Fibroblast of skin of left biceps (primary cell): ENCODE results near the gene IGHMBP2.

Experiments used
- DNase-seq, 2 experiments: peaks; one replicate each; pipeline ENCODE4 v3.0.0-alpha.2; 2013; ENCODE audit warnings: low read depth in 2 of 2

Gene IGHMBP2

DNA sequence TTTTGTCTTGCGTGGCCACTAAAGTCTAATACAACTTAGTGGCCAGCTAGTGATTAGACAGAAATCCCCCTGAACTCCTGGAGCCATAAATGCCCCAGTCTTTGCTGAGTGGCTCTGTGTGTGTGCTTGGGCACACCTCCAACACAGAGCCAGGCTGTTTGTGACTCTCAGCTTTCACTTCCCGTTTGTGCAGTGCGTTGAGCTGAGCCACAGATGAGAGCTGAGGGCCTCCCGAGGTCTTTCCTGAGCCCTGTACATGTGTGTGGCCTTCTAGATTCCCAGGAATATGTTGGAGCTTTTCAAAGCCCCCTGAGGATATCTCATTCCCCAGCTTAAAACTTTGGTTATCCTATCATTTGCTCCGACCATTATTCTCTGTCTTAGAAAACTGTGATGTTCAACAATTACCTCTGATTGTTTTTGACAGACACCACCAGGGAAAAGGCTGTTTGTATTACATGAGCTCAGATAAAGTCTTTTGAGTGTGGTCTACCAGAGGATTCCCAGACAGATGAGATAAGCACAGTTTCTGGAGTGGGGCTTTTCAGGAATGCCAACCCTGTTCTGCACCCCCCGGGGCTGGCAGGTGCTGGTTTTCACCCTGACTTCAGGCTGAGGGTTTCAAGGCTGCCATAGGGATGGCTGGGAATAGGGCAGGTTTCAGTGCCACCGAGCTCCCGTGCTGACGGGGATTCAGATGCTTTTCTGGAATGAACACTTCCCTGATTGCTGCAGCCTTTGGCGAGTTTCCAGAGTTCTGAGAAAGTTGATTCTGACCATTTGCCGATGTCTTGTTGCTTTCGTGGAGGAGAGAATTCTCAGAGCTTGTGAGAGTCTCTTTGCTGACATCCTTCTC is 23.8 kb downstream of the IGHMBP2 start:
- DNase-seq, result no peak

DNA sequence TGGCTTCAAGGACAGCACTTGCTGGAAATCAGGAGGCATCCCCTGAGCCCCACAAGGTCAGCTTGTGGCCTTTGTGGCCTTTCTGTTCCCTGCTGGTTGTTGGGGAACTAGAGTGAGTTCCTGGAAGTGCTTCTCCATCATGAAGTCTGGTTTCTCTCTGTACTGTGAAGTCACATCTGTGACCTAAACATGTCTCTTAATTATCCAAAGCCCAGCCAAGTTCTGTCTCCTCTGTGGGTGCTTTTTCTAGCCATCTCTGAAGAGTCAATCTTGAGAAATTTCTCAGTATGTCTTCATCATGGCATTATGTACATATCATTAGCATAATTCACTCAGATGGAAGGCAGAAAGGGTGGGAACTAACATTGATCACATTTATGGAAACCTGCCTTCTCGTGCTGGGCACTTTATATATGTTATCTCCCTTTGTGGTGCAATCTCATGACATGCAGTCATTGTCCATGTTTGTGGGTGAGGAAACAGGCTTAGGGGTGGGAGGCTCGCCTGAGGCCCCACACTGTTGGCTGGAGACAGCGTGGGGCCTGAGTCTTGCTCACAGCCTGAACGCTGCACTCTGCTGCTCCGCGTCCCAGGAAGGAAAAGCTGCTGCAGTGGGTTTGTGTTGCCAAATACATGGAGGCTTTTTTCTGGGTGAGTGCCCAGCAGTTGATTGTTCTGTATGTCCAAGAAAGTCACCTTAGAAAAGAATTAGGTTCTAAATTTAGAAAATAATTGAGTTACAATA is 24.6 kb downstream of the IGHMBP2 start:
- no peak for DNase-seq

DNA sequence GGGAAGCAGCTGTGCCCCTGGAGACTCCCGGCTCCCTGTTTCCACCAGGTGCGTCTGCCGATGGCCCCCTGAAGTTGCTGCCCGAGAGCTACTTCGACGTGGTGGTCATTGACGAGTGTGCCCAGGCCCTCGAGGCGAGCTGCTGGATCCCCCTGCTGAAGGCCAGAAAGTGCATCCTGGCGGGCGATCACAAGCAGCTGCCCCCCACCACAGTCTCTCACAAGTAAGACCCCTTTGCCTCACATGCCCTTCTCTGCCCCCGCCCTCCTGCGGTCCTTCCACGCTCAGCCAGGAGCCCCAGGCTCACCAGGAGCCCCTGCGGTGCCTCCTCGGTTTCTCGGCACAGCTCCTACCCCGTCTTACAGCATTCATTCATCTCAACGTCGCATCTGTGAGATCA is 25.4 kb downstream of the IGHMBP2 start:
- DNase-seq, result no peak

DNA sequence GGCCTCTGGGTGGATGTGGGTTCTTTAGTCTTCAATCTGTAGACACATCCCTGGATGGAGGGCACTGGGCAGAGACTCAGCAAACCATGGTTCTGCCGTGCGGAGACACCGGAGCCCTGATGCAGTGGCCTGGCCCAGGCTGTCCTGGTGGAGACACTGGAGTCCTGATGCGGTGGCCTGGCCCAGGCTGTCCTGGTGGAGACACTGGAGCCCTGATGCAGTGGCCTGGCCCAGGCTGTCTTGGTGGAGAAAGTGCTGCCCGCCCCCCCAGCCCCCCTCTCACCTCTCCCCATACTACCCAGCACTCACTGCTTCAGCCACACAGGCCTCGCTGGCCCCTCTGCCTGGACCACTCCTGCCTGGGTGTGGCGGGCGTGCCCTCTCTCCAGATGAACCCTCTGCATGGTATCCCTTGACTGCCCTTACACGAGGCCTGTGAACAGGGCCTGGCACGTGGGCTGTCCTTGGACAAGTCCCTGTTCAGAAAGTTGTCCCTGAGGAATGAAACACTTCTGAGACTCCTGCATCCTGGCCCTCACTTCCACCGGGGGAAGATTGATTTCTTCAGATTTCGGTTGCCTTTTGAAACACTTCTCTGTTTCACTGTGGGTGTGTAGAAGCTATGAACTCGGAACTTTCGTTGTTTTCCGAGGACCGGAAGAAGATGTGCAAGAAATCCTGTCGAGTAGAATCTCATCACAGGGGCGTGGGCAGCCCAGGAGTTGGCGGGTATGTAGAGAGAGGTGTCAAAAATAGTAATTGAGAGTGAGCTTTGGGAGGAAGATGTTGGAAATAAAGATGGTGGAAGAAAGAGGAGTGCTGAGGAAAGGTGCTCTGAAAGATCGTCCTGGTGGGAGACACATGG is 26.2 kb downstream of the IGHMBP2 start:
- DNase-seq, result no peak

DNA sequence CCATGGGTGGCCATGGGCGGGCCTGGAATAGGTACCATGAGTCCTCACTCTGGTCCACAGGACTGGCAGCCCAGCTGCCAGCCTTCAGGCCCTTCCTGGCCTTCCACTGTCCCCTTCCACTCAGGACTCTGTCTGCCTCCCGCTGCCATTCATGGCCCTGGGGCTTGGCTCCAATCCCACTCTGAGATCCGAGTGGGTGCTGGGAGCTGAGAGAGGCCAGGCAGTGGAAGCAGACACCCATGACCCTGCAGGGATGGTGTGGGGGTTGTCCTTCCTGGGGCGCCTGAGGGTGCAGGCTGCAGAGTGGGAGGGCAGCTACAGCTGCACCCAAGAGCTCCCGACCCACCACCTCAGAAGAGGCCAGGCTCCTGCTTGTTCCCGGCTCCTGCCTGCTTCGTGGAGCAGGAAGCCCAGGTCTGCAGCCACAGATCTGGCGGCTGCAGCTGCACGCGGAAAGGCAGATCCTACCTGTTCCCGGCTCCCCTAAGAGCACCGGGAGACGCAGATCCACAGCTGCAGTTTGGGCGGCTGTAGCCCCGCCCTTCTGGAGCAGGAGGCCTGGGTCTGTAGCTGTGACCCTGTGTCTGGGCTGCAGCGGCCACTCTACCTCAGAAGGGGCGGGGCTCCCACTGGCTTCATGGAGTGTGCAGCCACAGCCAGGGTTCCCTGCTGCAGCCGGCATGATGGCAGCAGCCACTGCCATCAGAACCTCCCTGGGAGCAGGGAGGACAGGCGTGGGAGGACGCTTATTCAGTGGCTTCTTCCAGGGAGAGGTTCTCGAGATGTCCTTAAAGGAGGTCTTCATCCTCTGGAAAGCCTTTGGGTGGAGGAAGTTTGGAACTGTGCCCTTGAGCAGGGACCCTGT is 27.5 kb downstream of the IGHMBP2 start:
- DNase-seq, result no peak

DNA sequence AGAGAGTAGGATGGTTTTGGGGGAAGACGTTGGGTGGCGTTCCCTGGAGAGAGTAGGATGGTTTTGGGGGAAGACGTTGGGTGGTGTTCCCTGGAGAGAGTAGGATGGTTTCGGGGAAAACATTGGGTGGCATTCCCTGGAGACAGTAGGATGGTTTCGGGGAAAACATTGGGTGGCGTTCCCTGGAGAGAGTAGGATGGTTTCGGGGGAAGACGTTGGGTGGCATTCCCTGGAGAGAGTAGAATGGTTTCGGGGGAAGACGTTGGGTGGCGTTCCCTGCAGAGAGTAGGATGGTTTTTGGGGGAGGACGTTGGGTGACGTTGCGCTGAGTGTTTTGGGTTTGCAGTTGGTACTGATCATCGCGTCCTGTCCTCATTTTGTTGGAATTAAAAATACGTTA is 28.2 kb downstream of the IGHMBP2 start:
- no peak for DNase-seq

DNA sequence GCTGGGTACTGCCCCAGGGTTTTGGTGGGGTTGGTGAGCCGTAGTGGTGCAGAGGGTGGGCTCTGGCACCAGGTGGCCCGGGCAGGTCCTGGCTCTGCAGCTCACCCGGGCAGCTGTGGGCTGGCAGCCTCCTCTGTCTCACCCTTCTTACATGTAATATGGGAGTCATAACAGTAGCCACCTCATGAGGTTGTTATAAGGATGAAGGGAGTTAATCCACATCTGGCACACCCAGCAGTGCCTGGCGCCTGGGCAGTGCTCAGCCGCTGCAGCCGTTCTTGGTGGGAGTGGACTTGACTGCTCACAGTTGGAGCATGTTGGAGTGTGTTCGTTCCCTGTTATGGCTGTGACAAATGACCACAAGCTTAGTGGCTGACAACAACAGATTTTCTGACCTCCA is 28.7 kb downstream of the IGHMBP2 start:
- DNase-seq, result no peak

DNA sequence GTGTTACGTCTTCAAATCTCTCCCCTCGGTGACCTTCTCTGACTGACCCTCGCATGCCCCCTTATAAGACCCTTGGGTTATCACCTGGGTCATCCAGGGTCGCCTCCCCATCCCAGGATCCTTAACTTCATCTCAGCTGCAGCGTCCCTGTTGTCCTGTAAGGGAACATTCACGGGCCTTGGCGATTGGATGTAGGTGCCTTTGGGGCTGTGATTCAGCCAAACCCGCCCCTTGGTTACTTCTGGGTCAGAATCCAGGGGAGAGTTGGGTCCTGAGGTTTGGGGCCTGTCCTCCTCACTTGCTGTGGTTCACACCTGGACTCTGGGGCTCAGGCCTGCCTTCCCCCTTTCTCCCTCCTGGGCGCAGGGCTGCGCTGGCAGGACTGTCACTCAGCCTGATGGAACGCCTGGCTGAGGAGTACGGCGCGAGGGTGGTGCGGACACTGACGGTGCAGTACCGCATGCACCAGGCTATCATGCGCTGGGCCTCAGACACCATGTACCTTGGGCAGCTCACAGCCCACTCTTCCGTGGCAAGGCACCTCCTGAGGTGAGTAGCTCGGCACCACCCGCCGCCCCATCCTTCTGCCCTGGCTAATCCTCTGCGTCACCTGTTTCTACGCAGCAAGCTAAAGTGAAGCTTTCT is 29.4 kb downstream of the IGHMBP2 start:
- DNase-seq, result no peak

DNA sequence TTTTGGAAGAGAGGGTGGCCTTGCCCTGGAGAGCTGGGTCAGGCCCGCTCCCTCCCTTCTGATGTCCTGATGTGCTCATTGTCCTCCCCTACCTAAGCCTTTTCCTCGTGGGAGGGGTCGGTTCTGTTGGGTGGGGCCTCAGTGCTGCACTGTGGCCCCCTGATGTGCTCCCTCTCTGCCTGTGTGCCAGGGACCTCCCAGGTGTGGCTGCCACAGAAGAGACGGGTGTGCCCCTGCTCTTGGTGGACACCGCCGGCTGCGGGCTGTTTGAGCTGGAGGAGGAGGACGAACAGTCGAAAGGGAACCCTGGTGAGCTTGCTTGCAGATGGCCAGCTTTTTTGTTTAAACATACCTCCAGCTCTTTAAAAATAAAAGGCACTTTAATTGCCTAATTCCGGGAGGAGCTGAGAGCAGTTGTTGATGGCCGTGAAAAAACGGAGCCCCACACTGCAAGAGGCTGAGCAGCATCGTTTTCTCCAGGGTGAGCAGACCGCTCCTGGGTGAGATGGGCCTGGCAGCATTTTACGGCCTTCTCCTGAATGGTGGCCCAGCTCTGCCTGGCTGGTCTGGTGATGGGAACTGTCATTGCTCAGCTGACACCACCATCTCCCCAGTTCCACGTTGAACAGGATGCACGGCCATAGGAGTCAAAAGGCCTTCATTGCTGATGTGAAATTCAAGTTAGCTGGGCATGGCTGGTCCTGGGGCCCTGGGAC is 30.1 kb downstream of the IGHMBP2 start:
- DNase-seq, result no peak

DNA sequence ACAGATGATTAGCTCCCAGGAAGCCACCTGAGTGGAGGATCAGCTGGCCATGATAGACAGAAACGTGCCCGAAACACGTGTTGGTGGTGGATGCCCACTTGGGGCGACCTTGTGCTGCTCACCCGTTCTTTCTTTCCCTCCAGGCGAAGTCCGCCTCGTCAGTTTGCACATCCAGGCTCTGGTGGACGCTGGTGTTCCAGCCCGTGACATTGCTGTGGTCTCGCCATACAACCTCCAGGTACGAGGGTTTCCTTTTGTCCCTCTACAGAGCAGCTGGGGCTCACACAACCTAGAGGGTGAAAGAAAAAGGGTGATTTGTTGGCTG is 30.6 kb downstream of the IGHMBP2 start:
- DNase-seq, result no peak

DNA sequence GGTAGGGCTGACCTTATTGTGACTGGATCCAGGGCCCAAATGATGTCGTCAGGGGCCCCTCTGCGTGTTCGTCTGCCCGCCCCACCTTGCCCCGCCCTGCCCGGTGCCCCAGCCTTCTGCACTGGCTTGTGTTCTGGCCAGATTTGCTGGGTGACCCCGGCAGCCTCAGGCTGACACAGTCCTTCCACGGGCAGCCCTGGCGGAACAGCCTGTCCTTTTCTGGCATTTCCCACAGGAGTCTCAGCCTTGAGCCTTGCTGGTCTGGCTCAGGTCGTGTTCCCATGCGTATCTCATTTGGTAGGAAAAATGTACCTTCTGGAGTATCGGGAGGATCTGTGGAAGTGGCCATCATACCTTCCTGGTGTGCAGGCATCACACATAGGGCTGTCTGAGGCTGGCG is 31.0 kb downstream of the IGHMBP2 start:
- no peak for DNase-seq

DNA sequence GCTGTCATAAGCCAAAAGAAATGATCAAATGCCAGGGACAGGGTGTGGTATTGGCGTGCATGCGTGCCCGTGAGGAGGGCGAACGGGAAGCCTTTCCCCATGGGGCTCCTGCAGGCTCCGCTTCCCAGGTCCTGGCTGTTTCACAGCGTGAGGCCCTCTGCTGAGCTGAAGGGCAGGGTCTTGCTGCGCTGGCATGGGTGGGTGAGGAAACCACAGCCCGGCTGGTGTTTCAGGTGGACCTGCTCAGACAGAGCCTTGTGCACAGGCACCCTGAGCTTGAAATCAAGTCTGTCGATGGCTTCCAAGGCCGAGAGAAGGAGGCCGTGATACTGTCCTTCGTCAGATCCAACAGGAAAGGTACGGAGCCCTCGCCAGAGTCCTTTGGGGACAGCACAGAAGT is 31.4 kb downstream of the IGHMBP2 start:
- no peak for DNase-seq

DNA sequence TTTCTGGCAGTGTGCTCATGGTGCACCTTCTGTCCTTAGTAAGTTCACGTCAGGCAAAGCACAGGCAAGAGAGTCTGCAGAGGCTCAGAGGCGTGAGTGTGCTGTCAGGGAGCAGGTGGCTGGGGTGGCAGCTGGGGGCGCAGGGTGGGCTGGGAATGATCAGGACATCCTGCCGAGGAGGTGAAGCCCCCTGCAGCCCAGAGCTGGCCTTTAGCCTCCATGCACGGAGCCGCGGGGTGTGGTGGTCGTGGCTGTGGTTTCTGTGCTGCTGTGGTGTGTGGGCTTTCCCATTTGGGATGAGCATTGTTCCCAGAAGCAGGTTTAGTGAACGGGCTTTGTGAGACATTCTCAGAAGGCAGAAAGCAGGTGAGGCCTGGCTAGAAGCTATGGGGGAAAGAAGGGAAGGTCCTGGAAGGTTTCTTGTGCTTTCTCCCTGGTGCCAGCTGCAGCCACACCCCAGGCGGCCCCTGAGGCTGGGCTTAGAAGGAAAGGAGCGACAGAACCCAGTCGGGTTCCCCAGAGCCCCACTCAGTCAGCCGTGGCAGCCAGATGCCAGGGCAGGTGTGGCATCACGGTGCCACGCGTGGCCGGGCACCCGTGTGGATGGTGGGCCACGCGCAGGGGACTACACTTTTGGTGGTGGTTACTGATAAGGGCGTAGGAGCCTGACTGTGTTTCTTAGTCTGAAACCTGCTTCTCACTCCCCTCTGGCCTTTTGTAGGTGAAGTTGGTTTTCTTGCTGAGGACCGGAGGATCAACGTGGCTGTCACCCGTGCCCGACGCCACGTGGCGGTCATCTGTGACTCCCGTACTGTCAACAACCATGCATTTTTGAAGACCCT is 32.0 kb downstream of the IGHMBP2 start:
- DNase-seq, result no peak

DNA sequence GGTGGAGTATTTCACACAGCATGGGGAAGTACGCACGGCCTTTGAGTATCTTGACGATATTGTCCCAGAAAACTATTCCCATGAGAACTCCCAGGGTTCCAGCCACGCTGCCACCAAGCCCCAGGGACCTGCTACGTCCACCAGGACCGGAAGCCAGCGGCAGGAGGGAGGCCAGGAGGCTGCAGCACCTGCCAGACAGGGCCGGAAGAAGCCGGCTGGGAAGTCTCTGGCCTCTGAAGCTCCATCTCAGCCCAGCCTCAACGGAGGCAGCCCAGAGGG is 32.6 kb downstream of the IGHMBP2 start:
- no peak for DNase-seq

DNA sequence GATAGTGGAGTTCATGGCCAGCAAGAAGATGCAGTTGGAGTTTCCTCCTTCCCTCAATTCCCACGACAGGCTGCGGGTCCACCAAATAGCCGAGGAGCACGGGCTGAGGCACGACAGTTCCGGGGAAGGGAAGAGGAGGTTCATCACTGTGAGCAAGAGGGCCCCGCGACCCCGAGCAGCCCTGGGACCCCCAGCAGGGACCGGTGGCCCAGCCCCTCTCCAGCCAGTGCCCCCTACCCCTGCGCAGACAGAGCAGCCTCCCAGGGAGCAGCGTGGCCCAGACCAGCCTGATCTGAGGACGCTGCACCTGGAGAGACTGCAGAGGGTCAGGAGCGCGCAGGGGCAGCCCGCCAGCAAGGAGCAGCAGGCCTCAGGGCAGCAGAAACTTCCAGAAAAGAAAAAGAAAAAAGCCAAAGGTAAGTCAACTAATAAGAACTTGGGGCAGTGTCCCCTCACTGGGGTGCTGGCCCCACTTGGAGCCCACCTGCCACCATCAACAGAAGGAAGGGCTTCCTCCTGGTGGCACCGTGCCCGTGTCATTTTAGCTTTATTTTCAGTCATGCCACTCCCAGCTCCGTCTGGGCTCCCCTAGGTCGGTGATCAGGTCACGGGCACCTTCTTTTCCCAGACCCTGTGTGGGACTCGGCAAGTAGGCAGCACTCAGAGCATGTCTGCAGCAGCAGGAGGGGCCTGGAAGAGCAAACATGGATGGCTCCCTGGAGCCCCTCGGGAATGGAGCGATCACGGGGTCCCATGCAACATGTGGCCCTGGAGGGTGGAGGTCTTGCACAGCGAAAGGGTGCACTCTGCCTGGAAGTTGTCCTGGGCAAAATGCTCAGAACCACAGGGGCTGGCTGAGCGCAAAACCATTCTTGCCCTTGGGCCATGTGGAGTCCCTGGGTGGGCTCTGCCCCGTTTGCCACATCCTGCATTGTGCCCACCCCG is 33.3 kb downstream of the IGHMBP2 start:
- DNase-seq, result no peak

DNA sequence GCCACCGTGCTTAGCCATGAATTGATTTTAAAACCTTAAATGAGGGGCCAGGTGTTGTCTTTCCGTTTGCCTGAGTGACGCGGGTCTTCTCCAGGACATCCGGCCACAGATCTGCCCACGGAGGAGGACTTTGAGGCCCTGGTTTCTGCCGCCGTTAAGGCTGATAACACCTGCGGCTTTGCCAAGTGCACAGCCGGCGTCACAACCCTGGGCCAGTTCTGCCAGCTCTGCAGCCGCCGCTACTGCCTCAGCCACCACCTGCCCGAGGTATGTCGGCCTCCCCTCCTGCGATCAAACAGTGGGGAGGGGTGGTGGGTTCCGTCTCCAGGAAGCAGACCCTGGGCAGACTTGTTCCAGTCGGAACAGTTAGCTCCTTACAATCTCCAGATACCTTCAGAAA is 34.4 kb downstream of the IGHMBP2 start:
- DNase-seq, result no peak

DNA sequence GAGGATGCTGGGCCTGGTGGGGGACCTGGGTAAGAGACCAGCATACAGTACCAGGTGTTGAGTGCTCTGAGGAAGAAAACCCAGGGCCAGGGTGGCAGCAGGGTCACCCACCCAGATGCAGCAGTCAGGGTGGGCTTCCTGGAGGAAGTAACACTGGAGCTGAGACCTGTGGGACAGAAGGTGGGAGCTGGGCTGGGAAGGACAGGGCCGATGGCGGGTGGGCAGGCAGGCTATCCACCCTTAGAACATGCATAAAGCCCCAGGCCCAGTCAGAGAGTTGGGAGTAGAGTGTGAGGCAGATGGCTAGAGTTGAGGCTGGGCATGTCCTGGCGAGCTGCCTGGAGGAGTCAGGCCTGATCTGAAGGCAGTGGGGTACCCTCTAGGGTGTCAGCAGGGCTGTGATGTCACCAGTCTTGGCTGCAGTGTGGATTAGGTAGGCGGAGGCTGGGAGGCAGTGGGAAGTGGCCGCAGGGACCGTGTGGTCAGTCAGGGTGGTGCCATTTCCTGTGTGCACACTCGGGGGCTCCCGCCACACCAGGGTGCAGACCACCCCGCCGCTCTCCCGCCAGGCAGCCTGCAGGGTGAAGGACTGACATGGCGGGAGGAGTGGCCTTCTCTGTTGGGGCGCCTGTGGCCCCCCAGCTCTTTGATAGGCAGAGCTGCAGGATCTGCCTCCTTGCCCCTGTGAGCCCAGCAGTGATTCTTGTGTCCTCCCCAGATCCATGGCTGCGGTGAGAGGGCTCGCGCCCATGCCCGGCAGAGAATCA is 35.3 kb downstream of the IGHMBP2 start:
- DNase-seq, result no peak
